HG03432 (cell line): ENCODE data around the gene MCOLN3.
"Not testable (repeated sequence)": the region's sequence is repeated elsewhere in the genome, so short reads cannot be mapped to it uniquely, and the experiment has no call there.

Experiments
- ATAC-seq: cut with Tn5 transposase; IDR thresholded peaks from one replicate; pipeline ENCODE4 v1.9.1; 2021; ENCODE audit warnings: mild to moderate bottlenecking, moderate library complexity; ENCODE audit not compliant: unreplicated experiment

The MCOLN3 gene

DNA sequence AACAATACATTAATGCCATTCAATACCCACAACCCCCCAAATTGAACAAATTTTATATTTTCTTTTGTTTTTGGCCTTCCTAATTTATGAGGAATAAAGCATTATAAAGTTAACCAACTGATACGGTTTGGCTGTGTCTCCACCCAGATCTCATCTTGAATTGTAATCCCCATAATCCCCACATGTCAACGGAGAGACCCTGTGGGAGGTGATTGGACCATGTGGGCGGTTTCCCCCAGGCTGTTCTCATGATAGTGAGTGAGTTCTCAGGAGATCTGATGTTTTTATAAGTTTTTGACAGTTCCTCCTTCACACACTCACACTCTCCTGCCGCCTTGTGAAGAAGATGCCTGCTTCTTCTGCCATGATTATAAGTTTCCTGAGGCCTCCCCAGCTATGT is 6.4 kb upstream of the MCOLN3 start:
- ATAC-seq: no peak

DNA sequence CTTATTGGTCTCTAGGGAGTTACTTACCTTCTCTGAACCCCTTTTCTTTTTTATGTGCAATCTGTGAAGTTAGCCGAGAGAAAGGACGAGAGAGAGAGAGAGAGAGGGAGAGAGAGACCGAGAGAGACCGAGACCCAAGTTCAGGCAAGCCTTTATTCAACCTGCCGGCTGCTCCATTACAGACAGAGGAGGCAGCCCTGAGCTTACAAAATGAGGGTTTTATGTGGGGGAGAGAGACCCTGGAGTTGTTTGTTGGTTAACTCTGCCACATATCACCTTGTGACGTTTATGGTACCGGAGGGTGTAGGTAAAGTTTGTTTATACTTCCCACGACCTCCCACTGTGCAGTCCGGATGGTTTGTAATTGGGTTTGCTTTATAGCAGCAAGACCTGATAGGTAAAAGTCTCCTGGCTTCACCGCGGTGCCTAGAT is 1.5 kb upstream of the MCOLN3 start:
- ATAC-seq: no peak

DNA sequence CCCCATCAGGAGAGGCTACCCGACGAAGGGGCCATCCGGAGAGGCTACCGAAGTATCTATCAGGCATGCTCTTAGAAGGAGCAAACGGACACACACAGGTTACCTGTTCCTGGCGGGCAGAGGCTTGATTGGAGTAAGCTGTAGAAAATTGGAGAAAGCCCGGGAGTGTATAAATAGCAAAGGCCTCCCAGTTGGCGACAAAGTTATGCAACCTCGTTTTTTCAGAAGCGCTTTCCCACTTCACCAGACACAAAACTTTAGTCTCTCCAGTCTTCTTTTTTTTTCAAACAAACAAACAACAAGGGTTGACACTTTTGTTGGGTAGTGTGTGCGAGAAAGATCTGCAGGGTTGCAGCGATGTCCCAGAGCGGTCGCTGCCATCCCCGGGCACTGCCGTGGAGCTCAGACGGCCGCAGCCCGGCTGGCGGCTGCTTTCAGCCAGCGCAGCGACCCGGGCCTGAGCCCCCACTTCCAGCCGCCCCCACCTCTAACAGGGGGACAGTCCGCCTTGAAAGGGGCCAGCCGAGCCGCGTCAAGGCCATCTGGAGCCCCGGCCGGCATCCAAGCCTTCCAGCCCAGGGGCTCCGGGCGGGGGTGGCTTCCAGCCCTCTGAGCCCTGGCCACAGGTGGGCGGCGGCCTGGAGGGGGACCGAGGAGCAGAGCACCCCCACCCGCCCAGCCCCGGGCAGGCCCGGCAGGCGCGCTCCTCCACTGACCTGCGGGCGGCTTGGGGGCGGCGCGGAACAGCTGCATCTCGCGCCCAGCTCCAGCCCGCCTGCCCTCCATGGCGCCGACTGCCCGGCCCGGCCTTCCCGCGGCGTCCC is 616 bp downstream of the MCOLN3 start:
- ATAC-seq: peak; percentile 71

DNA sequence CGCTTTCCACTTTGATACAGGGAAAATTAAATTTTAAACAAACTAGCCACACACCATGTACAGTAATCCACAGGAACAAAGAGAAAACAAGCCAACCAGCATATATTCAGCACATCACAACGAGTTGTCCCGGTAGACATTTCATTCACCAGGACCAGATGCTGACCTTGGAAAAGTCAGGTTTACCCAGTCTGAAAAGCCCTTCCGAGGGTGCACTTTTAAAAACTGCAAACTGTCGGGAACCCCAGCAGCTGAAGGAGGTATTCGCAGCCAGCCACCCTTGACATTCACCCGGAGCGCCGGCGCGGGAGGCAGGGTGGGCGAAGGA is 1.2 kb downstream of the MCOLN3 start:
- no peak for ATAC-seq

DNA sequence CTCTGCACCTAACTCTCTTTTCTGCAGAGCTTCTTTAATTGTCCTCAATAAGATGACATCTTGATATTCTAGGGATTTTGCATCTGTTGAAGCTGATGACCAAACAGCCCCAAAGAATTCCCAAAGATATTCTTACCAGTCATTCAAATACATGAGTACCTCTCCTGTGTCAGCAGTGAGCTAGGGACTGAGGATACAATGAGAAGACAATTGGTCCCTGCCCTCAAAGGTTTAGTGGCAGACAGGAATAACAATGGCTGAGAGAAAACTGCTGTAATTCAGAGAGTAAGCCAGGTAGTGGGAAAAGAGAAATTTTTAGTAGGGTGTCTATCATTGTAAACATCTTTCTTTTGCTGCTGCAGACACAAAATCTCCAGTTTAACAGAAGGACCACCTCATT is 5.9 kb downstream of the MCOLN3 start:
- no peak for ATAC-seq

DNA sequence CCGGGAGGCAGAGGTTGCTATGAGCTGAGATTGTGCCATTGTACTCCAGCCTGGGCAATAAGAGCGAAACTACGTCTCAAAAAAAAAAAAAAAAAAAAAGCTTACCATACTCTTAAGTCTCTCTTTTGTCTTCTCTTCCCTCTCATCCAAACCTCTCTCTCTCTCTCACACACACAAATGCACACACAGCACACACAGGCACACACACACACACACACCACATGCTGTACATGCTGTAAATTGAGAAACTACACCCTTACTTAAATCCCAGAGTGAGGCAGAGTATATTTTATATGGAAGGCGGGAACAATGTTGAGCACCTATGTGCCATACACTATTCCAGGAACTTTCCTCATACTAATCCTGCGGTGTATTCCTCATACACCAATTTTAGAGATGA is 6.5 kb downstream of the MCOLN3 start:
- ATAC-seq: no peak

DNA sequence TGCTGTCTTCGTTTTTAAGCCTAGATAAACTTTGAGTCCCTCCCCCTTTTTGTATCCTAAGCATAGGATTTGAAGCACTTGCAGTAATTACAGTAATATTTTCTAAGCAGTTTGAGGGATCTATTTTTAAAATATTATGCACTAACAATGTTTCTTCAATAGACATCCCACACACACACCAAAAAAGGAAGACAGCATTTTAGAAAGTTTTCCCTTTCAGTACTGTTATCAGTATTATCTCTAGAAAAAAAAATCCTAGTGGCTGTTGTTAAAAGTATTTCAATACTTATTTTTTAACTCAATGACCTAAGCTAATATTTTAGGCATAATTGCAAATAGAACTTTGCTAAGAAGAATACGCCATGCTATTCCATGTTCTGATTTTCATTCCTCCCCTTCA is 15.1 kb downstream of the MCOLN3 start:
- ATAC-seq: peak; percentile 40

DNA sequence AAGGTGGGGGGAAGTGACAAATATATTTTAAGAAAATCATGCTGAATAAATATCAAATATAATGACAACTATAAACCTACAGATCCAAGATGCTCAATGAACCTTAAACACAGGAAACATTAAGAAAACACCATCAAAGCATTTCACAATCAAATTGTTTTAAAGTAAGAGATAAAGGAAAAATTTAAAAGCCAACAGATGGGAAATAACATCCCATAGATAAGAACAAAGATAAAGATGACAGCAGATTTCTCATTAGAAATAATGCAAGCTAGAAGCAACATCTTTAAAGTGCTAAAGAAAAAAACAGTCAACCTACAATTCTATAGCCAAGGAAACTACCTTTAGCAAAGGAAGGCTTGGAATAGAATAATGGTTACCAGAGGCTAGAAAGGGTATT is 17.8 kb downstream of the MCOLN3 start:
- no peak for ATAC-seq

DNA sequence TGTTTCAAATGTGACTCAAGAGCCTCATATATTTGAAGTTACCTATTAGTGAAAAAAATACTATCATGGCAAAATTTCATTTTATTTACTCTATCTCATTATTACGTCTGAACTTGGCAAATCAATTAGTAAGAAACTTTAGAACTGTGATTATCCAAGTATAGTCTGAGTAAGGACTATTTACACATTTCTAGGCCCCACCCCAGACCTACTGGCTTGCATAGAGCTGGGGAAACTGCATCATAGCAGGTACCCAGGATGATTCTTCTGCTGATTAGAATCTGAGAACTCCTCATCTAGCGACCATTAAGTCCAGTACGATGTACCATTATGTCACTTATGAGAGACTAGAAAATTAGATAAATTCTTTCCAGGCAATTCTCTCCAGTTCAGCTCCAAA is 20.1 kb downstream of the MCOLN3 start:
- no peak for ATAC-seq

DNA sequence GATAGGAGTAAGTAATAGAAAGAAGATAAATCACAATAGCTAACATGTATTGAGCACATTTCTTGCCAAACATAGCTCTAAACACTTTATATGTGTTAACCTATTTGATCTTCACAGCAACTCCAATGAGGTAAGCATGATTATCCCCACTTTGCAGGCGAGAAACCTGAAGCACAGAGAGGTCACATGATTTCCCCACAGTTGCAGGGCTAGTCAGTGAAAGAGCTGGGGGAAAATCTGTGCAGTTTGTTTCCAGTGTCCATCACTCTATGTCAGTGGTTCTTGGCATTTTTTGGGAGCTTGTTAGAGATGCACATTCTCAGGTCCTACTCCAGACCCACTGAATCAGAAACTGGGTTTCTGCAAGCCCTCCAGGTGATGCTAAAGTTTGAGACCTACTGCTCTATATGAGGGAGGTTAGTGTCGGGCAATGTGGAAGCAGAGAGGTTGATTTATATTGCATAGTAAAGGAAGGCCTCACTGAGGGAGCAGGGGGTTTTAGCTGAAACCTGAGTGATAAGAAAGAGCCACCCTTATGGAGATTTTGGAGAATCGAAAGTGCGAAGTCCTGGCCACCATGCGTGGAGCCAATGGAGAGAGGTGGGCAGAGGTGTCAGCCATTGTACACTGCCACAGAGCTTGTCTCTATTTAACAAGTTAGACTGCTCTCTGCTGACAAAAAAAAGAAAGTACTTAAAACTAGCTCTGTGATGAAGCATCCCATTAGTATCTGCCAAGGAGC is 20.9 kb downstream of the MCOLN3 start:
- peak; percentile 91 for ATAC-seq

DNA sequence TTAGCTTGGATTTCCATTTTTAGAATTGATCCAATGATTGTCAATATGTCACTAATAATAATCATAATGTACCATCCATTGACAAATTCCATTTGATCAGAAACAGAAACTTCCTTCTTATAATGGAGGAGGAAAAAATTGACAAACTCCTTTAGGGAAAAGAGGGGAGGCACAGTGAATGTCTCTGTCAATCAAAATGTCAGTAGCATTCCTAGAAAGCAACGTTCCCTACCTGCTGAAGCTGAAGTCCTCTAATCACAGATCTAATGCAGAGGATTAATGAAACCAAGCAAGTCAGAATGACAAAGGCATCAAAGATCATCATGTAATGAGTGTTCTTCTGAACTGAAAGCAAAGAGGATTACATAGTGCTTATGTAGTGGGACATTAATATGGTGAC is 22.4 kb downstream of the MCOLN3 start:
- ATAC-seq: no peak

DNA sequence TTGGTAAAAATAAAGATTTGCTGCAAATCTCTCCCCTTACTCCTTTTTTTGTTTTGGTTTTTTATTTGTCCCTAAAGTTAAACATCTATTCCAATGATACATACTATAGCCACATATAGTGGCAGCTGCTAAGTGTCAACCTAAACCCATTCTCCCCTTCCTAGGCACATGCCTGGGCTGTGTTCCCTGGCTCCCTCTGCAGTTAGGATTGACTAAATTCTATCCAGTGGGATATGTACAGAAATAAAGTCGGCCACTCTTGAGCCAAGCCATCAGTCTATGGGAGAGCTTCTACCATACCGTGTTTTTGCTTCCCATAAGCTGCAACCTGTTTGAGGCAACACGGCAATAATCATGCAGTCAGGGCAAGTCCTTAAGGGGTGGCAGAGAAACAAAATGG is 23.6 kb downstream of the MCOLN3 start:
- no peak for ATAC-seq

DNA sequence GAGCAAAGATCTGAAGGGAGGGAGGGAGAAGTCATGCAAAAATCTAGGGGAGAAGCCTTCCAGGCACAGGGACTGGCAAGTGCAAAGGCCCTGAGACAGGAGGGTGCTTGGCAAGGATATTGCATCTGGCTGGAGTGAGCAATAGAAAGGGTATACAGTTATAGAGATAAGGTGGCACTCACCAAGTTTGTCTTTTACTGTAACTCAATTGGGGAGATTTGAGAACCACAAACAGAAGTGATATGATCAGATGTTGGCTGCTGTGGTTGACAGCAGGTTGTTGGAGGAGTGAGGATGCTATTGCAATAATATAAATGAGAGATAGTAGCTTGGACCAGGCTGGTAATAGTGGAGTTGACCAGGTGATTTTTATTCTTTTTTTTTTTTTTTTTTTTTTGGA is 25.6 kb downstream of the MCOLN3 start:
- ATAC-seq: no peak

DNA sequence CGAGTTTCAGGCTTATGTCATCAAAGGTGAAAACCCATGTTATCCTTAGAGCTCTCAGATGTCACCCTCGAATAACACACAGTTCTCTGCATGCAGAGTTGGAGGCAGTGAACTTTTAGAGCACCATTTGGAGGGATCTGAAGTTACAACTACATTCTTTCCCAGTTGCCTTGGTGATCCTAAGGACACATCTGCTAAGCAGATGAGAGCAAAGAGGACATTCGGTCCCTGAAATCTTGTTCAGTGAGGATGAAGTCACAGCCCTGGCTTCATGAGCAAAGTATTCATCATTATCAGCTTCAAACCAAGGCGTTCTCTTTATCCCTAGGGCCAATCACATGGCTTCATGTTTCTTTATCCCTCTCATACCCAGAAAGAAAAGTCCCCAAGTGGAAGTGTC is 28.3 kb downstream of the MCOLN3 start:
- no peak for ATAC-seq

DNA sequence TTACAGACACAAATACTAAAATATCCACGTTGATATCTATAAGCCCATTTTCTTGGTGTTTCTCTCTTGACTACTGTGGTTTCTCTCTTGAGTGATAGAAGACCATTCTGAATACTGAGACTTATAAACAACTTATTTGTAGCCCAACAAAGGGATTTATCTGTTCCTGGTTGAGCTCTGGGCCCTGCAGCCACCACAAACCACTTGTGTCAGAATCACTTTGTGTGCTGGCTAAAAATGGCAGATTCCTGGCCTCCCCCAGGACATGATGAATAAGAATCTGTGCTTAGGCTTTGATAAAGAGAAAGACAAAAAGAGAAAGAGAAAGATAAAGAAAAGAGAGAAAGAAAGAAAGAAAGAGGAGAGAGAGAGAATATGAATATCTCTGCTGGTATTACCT is 32.5 kb downstream of the MCOLN3 start:
- ATAC-seq: no peak

DNA sequence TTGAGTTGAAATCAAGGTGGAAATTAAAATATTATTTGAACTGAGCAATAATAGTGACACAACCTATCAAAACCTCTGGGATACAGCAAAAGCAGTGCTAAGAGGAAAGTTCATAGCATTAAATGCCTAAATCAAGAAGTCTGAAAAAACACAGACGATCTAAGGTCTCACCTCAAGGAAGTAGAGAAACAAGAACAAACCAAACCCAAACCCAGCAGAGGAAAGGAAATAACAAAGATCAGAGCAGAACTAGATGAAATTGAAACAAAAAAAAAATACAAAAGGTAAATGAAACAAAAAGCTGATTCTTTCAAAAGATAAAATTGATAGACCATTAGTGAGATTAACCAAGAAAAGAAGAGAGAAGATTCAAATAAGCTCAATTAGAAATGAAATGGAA is 42.7 kb downstream of the MCOLN3 start:
- ATAC-seq: not testable (repeated sequence)

DNA sequence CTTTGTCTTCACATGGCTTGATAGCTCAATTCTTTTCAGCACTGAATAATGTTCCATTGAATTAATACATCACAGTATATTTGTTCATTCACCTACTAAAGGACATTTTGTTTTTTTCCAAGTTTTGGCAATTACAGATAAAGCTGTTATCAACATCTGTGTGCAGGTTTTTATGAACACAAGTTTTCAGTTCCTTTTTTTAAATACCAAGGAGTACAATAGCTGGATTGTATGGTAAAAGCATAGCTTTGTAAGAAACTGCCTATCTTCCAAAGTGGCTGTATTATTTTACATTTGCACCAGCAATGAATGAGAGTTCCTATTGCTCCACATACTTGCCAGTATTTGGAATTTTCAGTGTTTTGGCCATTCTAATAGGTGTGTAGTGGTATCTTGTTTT is 46.6 kb downstream of the MCOLN3 start:
- no peak for ATAC-seq

DNA sequence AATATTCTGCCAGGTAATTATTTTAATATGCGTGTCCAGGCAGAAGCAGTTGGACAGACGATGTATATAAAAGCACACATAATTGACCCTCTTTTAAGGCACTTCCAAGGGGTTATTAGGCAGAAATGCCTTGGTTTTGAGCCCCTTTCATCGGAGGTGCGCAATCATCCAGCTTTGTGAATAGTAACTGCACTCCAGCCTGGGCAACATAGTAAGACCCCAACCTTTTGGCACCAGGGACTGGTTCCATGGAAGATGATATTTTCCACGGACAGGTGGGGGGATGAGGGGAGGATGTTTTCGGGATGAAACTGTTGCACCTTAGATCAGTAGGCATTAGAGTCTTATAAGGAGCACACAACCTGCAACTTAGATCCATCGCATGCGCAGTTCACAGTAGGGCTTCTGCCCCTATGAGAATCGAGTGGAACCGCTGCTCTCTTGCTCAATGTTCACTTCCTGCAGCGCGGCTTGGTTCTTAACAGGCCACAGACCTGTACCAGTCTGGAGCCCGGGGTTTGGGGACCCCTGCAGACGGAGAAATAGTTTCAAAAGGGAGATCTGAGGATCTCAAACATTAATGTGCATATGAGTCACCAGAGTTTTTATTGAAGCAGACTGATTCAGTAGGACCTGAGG is 49.5 kb downstream of the MCOLN3 start:
- peak; percentile 44 for ATAC-seq

DNA sequence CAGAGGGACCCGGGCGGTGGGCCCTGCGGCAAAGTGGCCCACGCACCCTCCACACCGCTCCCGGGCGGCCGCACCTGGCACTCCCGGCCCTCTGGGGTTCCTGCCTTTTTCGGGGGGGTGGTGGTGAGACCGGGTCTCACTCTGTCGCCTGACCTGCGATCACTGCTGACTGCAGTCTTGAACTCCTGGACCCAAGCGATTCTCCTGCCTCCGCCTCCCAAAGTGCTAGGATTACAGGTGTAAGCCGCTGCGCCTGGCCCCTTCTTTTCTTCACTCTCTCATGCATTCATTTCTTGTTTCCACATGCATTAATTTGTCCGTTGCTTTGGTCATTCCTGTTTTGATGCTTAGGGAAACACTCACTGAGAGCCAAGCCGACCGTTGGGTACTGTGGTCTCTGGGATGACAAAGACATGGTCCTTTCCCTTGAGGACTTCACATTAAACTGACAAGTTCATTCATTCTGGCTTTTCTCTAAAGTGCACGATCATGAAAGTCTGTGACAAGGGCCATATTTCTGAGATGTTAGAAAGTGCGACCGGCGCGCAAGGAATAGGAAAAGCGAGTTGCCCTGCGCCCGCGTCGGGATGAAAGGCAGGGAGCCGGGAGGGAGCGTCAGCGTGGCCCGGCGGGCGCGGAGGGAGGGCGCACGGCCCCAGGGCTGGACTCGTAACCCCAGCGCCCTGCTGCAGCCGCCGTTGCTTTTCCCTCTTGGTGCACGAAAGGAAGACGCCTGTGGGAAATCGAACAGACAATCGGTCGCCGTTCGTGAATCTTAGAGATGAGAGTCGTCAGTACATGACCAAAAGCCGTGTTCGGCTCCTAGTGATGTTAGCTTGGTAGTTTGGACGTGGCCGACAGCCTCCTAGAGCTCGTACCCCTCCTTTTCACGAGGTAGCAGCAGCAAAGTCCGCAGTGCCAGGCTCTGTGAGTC is 50.4 kb downstream of the MCOLN3 start:
- no peak for ATAC-seq

DNA sequence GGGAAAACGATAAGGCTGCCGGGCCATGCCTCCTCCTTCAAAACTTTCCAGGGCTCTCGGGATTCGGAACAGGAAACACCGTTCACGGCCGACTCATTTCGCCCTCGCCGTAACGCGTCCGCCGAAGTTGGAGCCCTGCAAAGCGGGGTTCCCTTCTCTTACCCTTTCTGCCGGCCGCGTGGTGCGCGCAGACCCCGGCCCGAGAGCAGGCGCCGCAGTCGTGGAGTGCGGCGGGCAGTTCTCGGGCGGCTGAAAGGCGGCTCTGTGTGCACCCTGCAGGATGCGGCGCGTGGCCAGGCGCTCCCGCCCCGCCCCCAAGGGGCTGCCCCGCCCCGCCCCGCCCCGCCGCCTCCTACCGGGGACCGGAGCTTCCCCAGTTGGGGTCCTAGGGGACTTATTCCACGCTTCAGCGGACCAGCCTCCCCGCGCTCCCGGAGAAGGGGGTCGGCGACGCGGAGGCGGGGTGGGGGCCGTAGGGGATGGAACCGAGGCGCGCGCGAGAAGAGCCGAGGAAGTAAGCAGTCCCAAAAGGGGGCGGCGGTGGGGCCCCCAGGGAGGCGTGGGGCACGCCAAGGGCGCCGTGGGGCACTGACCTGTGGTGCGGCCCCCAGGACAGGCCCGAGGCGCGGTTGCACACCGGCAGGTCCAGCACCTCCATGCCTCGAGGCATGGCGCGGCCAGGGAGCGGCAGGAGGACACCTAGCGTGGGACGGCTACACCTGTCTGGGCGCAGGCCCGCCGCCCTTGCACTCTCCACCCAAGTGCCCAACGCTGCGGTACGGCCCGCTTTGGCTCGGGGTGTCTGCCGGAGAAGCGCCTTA is 51.2 kb downstream of the MCOLN3 start, which contains the start of gene MCOLN2:
Gene MCOLN2 (minus strand): TSS at position 268 of the 821 bp plus-strand sequence. CDS start 241 bp downstream, at position 27.
- ATAC-seq: peak; percentile 60
